ENCODE data around the gene TNIP1.

TNIP1 gene

GRCh38 chr5:151080613-151081430, at the start of gene TNIP1:
TNIP1 (minus strand) TSS chr5:151081034; CDS start chr5:151065095, 15,939 bp downstream.
- peaks cover 0 to 5% of the 10 kb centered on the region in 2 donors for H3K36me3 ChIP-seq (ENCODE audit: control insufficient read depth in 2 of 2, insufficient read depth in 2 of 2, low read length in 2 of 2)
- peak within 1 kb of the TSS; percentile 98 for H3K27ac ChIP-seq (ENCODE audit: low read length)
- peak within 1 kb of the TSS; percentile 58 to 84 for H3K4me3 ChIP-seq (ENCODE audit: low read length in 2 of 2)
- peaks cover 34% of the 10 kb centered on the region for H3K4me1 ChIP-seq (ENCODE audit: control insufficient read depth, insufficient read depth, low read length)
- H3K9me3 ChIP-seq (ENCODE audit: control insufficient read depth in 2 of 2, low read length in 2 of 2) = no peaks in the 10 kb centered on the region
- no peaks in the 10 kb centered on the region for H3K27me3 ChIP-seq (ENCODE audit: control insufficient read depth in 1 of 2, insufficient read depth in 2 of 2, low read length in 2 of 2)
- H3K9ac ChIP-seq (ENCODE audit: low read length in 2 of 2) = peak within 1 kb of the TSS; percentile 96 to 99

- no peak overlapping the region for H3K9ac ChIP-seq (ENCODE audit: low read length in 2 of 2)
- peaks cover 11% of the 10 kb centered on the region for H3K4me1 ChIP-seq (ENCODE audit: control insufficient read depth, insufficient read depth, low read length)
- no peaks in the 10 kb centered on the region for H3K9me3 ChIP-seq (ENCODE audit: control insufficient read depth in 2 of 2, low read length in 2 of 2)
- H3K4me3 ChIP-seq (ENCODE audit: low read length in 2 of 2) = no peak overlapping the region
- H3K27me3 ChIP-seq (ENCODE audit: control insufficient read depth in 1 of 2, insufficient read depth in 2 of 2, low read length in 2 of 2) = no peaks in the 10 kb centered on the region
- peaks cover 78 to 83% of the 10 kb centered on the region in 2 donors for H3K36me3 ChIP-seq (ENCODE audit: control insufficient read depth in 2 of 2, insufficient read depth in 2 of 2, low read length in 2 of 2)
- H3K27ac ChIP-seq (ENCODE audit: low read length) = no peak overlapping the region
These were observed 49.5 kb upstream of the TNIP1 start for GRCh38 chr5:151130235-151130921.

- H3K4me1 ChIP-seq (ENCODE audit: control insufficient read depth, insufficient read depth, low read length) = peaks cover 20% of the 10 kb centered on the region
These were observed 48.0 kb upstream of the TNIP1 start for GRCh38 chr5:151128817-151129216.

GRCh38 chr5:151127926-151128325, 47.1 kb upstream of the TNIP1 start:
- Histone ChIP-seq H3K9ac (ENCODE audit: low read length in 2 of 2) (no peak overlapping the region), H3K9me3 (ENCODE audit: control insufficient read depth in 2 of 2, low read length in 2 of 2) (no peaks in the 10 kb centered on the region), H3K27me3 (ENCODE audit: control insufficient read depth in 1 of 2, insufficient read depth in 2 of 2, low read length in 2 of 2) (no peaks in the 10 kb centered on the region), H3K4me3 (ENCODE audit: low read length in 2 of 2) (no peak overlapping the region), H3K36me3 (ENCODE audit: control insufficient read depth in 2 of 2, insufficient read depth in 2 of 2, low read length in 2 of 2) (peaks cover 66 to 70% of the 10 kb centered on the region in 2 donors), H3K27ac (ENCODE audit: low read length) (no peak overlapping the region), H3K4me1 (ENCODE audit: control insufficient read depth, insufficient read depth, low read length) (peaks cover 25% of the 10 kb centered on the region)

More at GRCh38 chr5:151128817-151129216, 48.0 kb upstream of the TNIP1 start:
- peaks cover 68 to 74% of the 10 kb centered on the region in 2 donors for H3K36me3 ChIP-seq (ENCODE audit: control insufficient read depth in 2 of 2, insufficient read depth in 2 of 2, low read length in 2 of 2)
- H3K27me3 ChIP-seq (ENCODE audit: control insufficient read depth in 1 of 2, insufficient read depth in 2 of 2, low read length in 2 of 2) = no peaks in the 10 kb centered on the region
- no peaks in the 10 kb centered on the region for H3K9me3 ChIP-seq (ENCODE audit: control insufficient read depth in 2 of 2, low read length in 2 of 2)
- H3K9ac ChIP-seq (ENCODE audit: low read length in 2 of 2) = no peak overlapping the region
- H3K27ac ChIP-seq (ENCODE audit: low read length) = no peak overlapping the region
- no peak overlapping the region for H3K4me3 ChIP-seq (ENCODE audit: low read length in 2 of 2)

GRCh38 chr5:151126199-151126645, 45.4 kb upstream of the TNIP1 start:
- peaks cover 68 to 72% of the 10 kb centered on the region in 2 donors for H3K36me3 ChIP-seq (ENCODE audit: control insufficient read depth in 2 of 2, insufficient read depth in 2 of 2, low read length in 2 of 2)

GRCh38 chr5:151125421-151125820, 44.6 kb upstream of the TNIP1 start:
- Histone ChIP-seq H3K9ac (ENCODE audit: low read length in 2 of 2) (no peak overlapping the region), H3K36me3 (ENCODE audit: control insufficient read depth in 2 of 2, insufficient read depth in 2 of 2, low read length in 2 of 2) (peaks cover 67 to 73% of the 10 kb centered on the region in 2 donors), H3K4me3 (ENCODE audit: low read length in 2 of 2) (no peak overlapping the region), H3K9me3 (ENCODE audit: control insufficient read depth in 2 of 2, low read length in 2 of 2) (no peaks in the 10 kb centered on the region), H3K4me1 (ENCODE audit: control insufficient read depth, insufficient read depth, low read length) (peaks cover 36% of the 10 kb centered on the region), H3K27me3 (ENCODE audit: control insufficient read depth in 1 of 2, insufficient read depth in 2 of 2, low read length in 2 of 2) (no peaks in the 10 kb centered on the region), H3K27ac (ENCODE audit: low read length) (peak overlapping the region; percentile 24)

More at GRCh38 chr5:151126199-151126645, 45.4 kb upstream of the TNIP1 start:
- H3K9me3 ChIP-seq (ENCODE audit: control insufficient read depth in 2 of 2, low read length in 2 of 2) = no peaks in the 10 kb centered on the region
- no peaks in the 10 kb centered on the region for H3K27me3 ChIP-seq (ENCODE audit: control insufficient read depth in 1 of 2, insufficient read depth in 2 of 2, low read length in 2 of 2)
- H3K27ac ChIP-seq (ENCODE audit: low read length) = peak overlapping the region; percentile 24
- no peak overlapping the region for H3K9ac ChIP-seq (ENCODE audit: low read length in 2 of 2)
- H3K4me1 ChIP-seq (ENCODE audit: control insufficient read depth, insufficient read depth, low read length) = peaks cover 36% of the 10 kb centered on the region
- H3K4me3 ChIP-seq (ENCODE audit: low read length in 2 of 2) = no peak overlapping the region

- peaks cover 65 to 66% of the 10 kb centered on the region in 2 donors for H3K36me3 ChIP-seq (ENCODE audit: control insufficient read depth in 2 of 2, insufficient read depth in 2 of 2, low read length in 2 of 2)
- H3K9me3 ChIP-seq (ENCODE audit: control insufficient read depth in 2 of 2, low read length in 2 of 2) = no peaks in the 10 kb centered on the region
- peak overlapping the region; percentile 62 for H3K27ac ChIP-seq (ENCODE audit: low read length)
- H3K4me3 ChIP-seq (ENCODE audit: low read length in 2 of 2) = no peak overlapping the region
- peaks cover 40% of the 10 kb centered on the region for H3K4me1 ChIP-seq (ENCODE audit: control insufficient read depth, insufficient read depth, low read length)
- no peaks in the 10 kb centered on the region for H3K27me3 ChIP-seq (ENCODE audit: control insufficient read depth in 1 of 2, insufficient read depth in 2 of 2, low read length in 2 of 2)
- peak overlapping the region in 1 of 2 donors; percentile 29 for H3K9ac ChIP-seq (ENCODE audit: low read length in 2 of 2)
These were observed 43.3 kb upstream of the TNIP1 start for GRCh38 chr5:151123897-151124751.

- Histone ChIP-seq H3K4me3 (ENCODE audit: low read length in 2 of 2) (no peak overlapping the region), H3K27me3 (ENCODE audit: control insufficient read depth in 1 of 2, insufficient read depth in 2 of 2, low read length in 2 of 2) (no peaks in the 10 kb centered on the region), H3K9me3 (ENCODE audit: control insufficient read depth in 2 of 2, low read length in 2 of 2) (no peaks in the 10 kb centered on the region), H3K4me1 (ENCODE audit: control insufficient read depth, insufficient read depth, low read length) (peaks cover 40% of the 10 kb centered on the region), H3K36me3 (ENCODE audit: control insufficient read depth in 2 of 2, insufficient read depth in 2 of 2, low read length in 2 of 2) (peaks cover 59 to 62% of the 10 kb centered on the region in 2 donors), H3K27ac (ENCODE audit: low read length) (peak overlapping the region; percentile 62), H3K9ac (ENCODE audit: low read length in 2 of 2) (no peak overlapping the region)
These were observed 42.0 kb upstream of the TNIP1 start for GRCh38 chr5:151122828-151123227.

GRCh38 chr5:151121665-151122064, 40.8 kb upstream of the TNIP1 start:
- H3K4me3 ChIP-seq (ENCODE audit: low read length in 2 of 2) = no peak overlapping the region
- peak overlapping the region in 1 of 2 donors; percentile 5 for H3K9ac ChIP-seq (ENCODE audit: low read length in 2 of 2)
- peaks cover 61 to 67% of the 10 kb centered on the region in 2 donors for H3K36me3 ChIP-seq (ENCODE audit: control insufficient read depth in 2 of 2, insufficient read depth in 2 of 2, low read length in 2 of 2)
- H3K4me1 ChIP-seq (ENCODE audit: control insufficient read depth, insufficient read depth, low read length) = peaks cover 37% of the 10 kb centered on the region
- no peaks in the 10 kb centered on the region for H3K9me3 ChIP-seq (ENCODE audit: control insufficient read depth in 2 of 2, low read length in 2 of 2)
- no peaks in the 10 kb centered on the region for H3K27me3 ChIP-seq (ENCODE audit: control insufficient read depth in 1 of 2, insufficient read depth in 2 of 2, low read length in 2 of 2)
- H3K27ac ChIP-seq (ENCODE audit: low read length) = peak overlapping the region; percentile 62

- no peaks in the 10 kb centered on the region for H3K9me3 ChIP-seq (ENCODE audit: control insufficient read depth in 2 of 2, low read length in 2 of 2)
- peaks cover 31% of the 10 kb centered on the region for H3K4me1 ChIP-seq (ENCODE audit: control insufficient read depth, insufficient read depth, low read length)
- no peak overlapping the region for H3K4me3 ChIP-seq (ENCODE audit: low read length in 2 of 2)
- H3K27me3 ChIP-seq (ENCODE audit: control insufficient read depth in 1 of 2, insufficient read depth in 2 of 2, low read length in 2 of 2) = no peaks in the 10 kb centered on the region
- peaks cover 64 to 68% of the 10 kb centered on the region in 2 donors for H3K36me3 ChIP-seq (ENCODE audit: control insufficient read depth in 2 of 2, insufficient read depth in 2 of 2, low read length in 2 of 2)
- H3K27ac ChIP-seq (ENCODE audit: low read length) = no peak overlapping the region
- H3K9ac ChIP-seq (ENCODE audit: low read length in 2 of 2) = no peak overlapping the region
These were observed 40.3 kb upstream of the TNIP1 start for GRCh38 chr5:151121095-151121494.

Measured in stomach smooth muscle (tissue), 2 donors.